HG02852 (cell line): ENCODE data around the gene DNM3.

Source experiments
- ATAC-seq: cut with Tn5 transposase; IDR thresholded peaks from one replicate; pipeline ENCODE4 v1.9.1; 2021; ENCODE audit warnings: mild to moderate bottlenecking, moderate library complexity; ENCODE audit not compliant: unreplicated experiment

The DNM3 gene

GRCh38 chr1:172211221-172211620 is 369.9 kb downstream of the DNM3 start:
- no peak for ATAC-seq

DNA sequence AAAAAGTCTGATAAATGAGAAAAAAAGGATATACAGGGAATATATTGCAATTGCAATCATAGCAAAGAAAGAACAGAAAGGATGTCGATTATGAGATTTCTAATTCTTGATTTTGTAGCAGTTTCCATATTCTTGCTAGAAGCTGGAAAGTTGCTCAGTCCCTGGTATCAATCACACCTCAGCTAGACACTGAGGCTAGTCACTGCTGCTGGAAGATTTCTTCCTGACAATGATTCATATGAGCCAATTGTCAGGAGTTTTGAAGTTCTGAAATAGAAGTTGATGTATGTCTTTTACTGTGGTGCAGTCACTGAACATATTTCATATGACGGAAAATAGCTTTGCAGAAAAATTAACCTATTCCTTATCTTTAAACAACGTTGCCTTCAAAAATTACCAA is 370.8 kb downstream of the DNM3 start:
- ATAC-seq: no peak

DNA sequence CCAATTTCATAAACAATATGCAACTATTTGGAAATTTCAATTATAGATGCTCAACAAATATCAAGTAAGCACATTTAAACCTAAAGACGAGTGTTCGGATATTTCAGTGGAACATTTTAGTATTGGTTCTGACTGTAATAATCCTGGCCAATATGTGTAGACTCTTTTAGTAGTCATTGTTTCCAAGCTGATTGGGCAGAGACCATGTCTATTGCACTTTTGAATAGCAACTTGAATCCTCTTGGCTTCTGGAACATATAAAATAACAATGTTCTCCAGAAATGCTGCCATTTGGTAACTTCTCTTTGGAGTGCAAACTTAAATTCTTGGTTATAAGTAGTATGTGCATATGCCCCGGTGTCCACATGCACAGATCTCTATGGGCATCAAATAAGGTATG is 373.7 kb downstream of the DNM3 start:
- no peak for ATAC-seq

- ATAC-seq: no peak
These were observed 378.7 kb downstream of the DNM3 start for GRCh38 chr1:172219966-172220365.

DNA sequence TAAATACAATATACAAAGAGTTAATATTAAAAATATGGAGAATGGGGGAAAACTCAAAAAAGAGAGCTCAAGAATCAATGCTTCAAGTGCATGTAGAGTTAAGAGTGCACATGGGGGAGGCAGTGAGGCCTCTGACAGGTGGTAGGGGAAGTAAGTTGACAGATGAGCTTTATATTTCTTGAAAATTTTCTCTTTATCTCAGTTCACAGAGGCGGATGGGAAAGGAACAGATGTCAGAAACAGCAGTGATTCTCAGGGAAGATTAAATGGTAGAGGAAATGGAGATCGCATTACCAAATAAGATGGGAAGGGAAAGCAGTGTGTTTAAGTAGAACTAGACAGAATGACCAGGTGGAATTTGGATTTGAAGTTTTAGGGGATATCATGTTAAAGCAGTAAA is 379.1 kb downstream of the DNM3 start:
- ATAC-seq: no peak

DNA sequence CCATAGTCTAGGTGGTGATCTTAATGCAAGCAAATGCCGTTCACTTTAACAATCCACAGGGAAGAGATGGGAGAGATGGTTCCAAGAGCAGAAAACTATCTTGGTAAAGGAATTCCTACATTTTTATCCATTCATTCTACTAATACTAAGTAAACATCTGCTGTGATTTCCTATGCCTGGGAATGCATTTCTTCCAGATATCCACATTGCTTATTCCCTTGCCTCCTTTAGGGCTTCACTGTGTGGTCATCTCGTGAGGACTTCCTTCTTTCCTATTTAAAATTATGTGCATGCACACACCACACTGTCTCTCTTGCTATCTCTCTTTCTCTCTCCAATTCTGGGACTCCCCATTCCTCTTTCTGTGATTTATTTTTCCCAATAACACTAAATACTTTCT is 380.1 kb downstream of the DNM3 start:
- ATAC-seq: no peak

- no peak for ATAC-seq
These were observed 383.6 kb downstream of the DNM3 start for GRCh38 chr1:172224871-172225270.

DNA sequence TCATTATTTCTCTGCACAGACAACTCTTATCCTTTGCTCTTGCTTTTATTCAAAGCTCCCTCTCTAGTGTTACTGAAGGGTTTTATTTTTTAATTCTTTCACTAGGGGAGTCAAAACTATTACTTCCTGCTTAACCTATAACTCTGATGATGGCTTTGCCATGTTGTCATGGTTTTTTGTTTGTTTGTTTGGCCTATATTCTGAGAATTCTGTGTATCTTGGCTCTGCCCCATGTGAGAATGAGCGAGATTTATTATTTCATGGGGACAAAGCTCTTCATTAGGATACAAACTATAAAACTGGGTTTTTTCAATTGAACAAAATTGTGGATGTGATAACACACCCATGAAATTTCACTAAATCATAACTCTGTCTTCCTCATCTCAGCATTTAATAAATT is 388.6 kb downstream of the DNM3 start:
- ATAC-seq: no peak

DNA sequence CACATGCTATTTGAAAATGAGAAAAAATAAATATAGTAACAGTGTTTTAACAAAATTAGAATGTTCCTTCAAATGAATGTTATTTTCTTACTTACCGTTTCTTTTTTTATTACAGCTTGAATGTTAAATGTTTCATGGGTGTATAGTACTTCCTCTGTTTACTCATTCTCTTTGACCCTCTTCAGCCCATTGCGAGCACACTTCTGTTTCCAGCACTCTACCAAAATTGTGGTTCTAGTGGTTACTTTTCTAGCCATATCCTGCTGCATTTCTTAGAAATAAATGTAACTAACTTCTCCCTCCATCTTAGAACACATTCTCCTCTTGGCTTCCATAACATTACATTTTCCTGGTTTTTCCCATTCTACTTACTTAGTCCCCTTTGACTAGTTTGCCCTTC is 389.2 kb downstream of the DNM3 start:
- no peak for ATAC-seq

DNA sequence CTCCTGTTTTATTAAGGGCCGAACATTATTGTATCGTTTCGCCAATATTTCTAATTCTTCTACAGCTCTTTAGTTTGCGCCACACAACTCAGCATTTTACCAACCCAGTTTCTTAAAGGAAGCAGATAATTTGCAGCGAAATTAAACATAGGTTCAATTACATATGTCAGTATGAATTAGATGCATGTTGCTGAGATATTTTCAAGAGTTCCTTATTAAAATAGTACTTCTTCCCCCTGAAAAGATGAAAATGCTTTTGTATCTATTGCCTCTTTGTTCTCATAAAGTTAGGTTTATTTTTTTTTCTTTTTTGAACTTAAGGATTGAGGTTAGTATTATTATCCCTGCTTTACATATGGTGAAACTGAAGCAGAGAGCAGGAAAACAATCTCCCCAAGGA is 395.7 kb downstream of the DNM3 start:
- no peak for ATAC-seq

DNA sequence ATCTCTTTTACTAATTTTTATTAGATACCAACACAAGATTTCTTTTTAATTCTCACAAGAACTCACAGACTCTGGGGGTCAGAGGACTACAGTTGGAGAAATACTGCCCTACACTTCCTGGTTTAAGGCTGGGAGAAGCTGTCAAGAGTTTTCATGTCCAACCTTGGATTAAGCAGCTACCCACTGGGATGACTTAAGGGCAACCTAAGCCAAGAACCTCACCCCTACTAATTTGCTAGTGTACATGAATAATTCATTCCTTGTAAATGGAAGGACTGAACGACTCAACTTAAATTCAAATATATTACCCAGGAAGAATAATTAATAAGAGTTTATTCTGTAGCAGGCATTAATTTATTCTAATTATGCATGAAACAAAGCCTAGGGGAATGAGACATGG is 396.9 kb downstream of the DNM3 start:
- no peak for ATAC-seq

- ATAC-seq: no peak
These were observed 397.7 kb downstream of the DNM3 start for GRCh38 chr1:172238965-172239364.

DNA sequence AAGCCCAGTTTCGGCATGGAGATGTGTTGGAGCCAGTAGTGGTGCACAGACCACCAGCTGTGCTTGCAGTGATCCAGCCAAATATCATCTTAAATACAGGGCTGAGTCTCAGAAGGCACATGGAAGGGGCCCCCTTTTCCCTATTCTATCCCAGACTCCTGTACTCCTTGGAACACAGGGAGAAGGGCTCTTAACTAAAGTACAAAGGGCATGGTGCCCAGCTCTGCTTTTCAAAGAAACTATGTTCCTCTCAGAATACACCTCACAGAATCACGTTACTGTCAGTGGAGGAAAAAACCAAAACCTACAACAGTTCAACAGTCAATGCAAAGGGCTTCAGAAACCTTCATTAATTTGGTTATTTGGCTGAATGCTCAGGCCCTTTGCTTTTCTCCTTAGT is 398.6 kb downstream of the DNM3 start:
- no peak for ATAC-seq

DNA sequence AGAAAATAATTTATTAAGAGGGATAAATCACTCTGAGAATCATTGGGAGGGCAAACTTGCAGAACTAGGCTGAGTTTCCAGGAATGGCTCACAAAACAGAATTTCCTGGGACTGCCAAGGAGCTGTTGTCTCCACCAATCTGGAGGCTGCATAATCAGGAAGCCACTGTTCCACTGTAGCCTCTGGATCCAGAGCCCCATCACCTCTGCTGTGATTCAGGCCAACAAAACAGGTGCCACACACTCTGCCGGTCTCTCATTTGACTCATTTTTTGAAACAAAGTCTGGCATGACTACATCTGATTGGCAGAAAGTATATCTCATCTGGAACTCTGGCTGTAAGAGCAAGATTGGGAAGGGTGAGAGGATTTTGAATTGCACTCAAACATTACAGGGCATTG is 400.2 kb downstream of the DNM3 start:
- ATAC-seq: no peak

DNA sequence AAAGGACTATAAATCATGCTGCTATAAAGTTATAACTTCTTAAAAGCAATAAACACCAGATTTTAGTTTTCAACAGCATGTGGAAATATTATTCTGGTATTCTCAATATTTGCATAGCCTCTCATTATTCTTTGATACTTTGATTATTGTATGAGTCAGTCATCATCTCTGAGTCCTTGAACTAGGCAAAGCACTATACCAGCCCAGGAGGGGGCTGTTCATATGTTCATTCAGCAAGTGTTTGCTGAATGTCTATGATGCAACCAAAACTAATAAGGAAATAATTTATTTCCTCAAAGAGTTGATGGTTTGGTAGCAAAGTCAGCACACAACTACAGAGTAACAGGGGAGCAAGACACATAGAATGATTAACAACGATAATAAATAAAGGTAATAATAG is 403.6 kb downstream of the DNM3 start:
- ATAC-seq: no peak

GRCh38 chr1:172245788-172246187 is 404.5 kb downstream of the DNM3 start:
- no peak for ATAC-seq

DNA sequence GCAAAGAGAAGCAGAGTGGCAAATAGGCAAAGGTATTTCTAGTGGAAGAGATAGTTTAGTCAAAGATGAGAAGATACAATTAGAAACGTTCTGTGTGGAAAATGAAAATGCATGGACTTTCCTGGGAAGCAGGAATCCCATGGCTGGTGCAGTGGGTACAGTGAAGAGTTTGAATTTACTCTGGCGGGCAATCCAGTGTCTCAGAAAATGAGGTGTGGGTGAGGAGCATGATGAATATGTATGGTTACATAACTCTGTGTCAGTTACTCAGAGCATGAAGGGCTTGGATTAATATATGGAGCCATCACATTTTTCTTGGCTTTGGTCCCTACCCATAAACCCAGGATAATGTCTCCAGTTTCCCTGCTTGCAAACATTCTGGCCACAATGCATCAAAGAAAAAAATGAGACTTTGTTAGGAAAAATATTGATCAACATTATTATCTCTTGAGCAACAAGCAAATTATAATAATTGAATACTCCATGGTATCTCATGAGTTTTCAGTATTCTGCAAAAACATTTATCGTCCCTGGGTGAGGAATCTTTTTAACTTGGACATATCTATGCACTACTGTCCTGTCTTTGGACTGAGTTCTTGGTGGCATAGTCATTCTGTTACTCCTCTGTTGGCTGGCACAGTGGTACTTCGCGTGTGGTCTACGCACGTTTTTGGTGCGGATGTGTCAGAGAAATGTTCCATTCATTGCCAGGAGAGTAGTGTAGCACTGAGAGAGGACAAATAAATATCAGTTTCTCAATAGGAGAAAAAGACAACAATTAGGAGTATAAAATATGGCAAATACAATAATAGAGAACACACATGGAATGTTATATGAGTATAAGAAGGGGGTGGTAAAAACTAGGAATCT is 405.5 kb downstream of the DNM3 start:
- no peak for ATAC-seq

- no peak for ATAC-seq
These were observed 410.2 kb downstream of the DNM3 start for GRCh38 chr1:172251486-172251885.

GRCh38 chr1:172252321-172252720 is 411.0 kb downstream of the DNM3 start:
- no peak for ATAC-seq

DNA sequence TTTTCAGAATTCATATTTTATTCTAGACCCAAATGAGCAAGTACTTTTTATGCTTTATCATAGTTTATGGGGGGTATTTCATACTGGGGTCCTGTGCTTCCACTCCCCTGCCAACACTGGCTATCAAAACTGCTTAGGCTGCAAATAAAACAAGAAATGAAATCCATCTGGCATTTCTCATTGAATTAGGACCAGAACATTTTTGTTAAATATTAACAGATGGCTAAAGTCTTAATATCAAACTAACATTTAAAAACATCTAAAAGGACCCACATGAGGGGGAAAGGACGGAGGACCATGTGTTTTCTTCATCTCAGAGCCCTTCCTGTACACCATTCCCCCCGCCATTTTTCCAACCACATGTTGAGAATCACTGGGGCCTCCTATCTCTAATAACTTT is 411.7 kb downstream of the DNM3 start:
- no peak for ATAC-seq

DNA sequence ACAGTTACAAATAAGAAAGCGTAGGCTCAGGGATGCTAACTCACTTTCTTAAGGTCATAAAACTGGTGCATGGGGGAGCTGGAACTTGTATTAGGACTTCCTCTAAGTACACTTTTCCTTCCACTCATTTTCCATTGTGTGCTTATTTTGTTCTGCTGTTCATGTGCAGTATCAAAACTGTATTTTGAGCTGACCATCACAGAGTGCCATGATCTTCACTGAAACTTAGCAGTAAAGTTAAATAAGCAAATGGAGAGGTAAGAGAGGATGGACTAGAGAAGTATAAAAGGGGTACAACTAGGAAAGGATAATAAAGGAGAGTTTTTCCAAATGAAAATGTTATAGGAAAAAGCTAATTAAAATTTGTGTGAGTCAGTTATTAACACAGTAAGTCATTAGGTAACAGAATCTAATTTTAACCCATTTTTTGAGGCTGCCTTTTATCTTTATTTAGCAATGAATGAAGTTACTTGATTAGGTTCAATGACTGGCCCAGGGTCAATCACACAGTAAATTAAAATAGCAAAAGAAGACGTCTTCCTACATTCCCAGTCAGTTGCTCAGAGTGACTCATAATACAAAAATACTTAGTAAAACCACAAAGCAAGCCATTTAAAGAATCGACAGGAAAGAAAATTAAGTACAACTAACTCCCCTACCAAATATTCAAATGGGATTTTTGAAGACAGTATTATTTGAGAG is 413.4 kb downstream of the DNM3 start:
- ATAC-seq: no peak

DNA sequence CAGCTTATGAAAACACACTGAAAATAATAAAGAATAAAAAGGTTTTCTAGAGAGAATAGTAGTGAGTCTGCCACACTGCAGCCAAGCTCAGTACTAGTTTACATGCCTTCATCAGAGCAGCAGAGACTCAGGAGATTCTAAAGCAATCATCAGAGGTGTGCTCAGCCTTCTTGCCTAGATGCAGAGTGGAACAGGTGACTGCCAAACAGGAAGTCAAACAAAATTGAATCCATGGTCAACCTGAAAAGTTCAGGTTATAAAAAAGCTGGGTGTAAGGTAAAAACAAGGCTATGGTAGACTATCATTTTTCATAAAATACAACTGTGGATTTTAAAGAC is 413.9 kb downstream of the DNM3 start:
- ATAC-seq: no peak

DNA sequence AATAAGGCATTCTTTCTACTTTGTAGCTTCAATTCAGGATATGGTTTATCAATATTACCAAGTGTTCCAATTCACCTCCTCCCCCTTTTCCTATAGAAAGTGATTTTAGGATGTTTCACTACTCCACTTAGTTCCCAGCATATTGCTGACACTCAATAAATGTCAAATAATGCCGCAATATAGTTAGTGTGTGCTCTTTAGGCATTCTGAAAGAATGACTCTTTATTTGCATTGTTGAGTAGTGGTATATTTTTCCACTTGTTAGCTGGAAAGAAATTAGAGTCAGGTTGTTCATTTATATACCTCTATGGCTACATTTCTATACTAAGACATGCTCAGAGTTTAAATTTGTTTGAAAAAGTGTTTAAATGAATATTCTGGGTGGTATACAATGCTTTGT is 424.6 kb downstream of the DNM3 start:
- no peak for ATAC-seq
